IMR-90 (cell line): ENCODE results near the gene SH3RF1. TPM values are rescaled to one million over a fixed set of nuclear protein-coding genes. Genes with fewer than 3 reads are reported as not detected.

Experiments
- ATAC-seq: fragments of 200-7000 bp; cut with Tn5 transposase; 2 replicates; pipeline ENCODE4 v1.9.1; 2020; ENCODE audit warnings: low read depth, mild to moderate bottlenecking, moderate library complexity
- BruUV-seq: library from RNA; stranded (reverse); fragments of 400-500 nt; replicated peaks from 2 replicates; lab custom pipeline; 2021; lab: Mats Ljungman, UMichigan
- CTCF ChIA-PET: fragments of 300-600 bp; formaldehyde crosslinking; extraction: SDS; loops from one replicate; lab custom pipeline; 2021; ENCODE audit warnings: antibody characterized with exemption; lab: Yijun Ruan, JAX
- POLR2A ChIA-PET: fragments of 300-600 bp; sonication (Branson Sonifier 250); formaldehyde crosslinking; loops from one replicate; lab custom pipeline; 2022; ENCODE audit warnings: antibody characterized with exemption; ENCODE audit not compliant: unreplicated experiment; lab: Charles Lee
- DNase-seq: peaks from one replicate; pipeline ENCODE4 v3.0.0; 2013
- H2AFZ ChIP-seq: replicated peaks from 2 replicates; pipeline ENCODE3; 2013; ENCODE audit warnings: low read length, mild to moderate bottlenecking; ENCODE audit not compliant: poor library complexity
- H2AK5ac ChIP-seq: 2 replicates; pipeline ENCODE4 v1.6.1; 2013; ENCODE audit warnings: low read depth, low read length, inconsistent platforms
- H2AK9ac ChIP-seq: replicated peaks from 2 replicates; pipeline ENCODE3; 2013; ENCODE audit warnings: mild to moderate bottlenecking, low read depth, low read length, moderate library complexity; ENCODE audit not compliant: poor library complexity
- H2BK120ac ChIP-seq: 2 replicates; pipeline ENCODE4 v1.6.1; 2013; ENCODE audit warnings: low read depth, low read length, inconsistent platforms
- H2BK15ac ChIP-seq: 3 replicates; pipeline ENCODE4 v1.6.1; 2013; ENCODE audit warnings: low read depth, low read length, inconsistent platforms
- H2BK20ac ChIP-seq: 2 replicates; pipeline ENCODE4 v1.6.1; 2013; ENCODE audit warnings: low read depth, mild to moderate bottlenecking, inconsistent platforms, low read length, moderate library complexity
- H2BK5ac ChIP-seq: 2 replicates; pipeline ENCODE4 v1.6.1; 2013; ENCODE audit warnings: mild to moderate bottlenecking, low read depth, low read length, inconsistent platforms; ENCODE audit not compliant: poor library complexity, severe bottlenecking
- H3K14ac ChIP-seq: replicated peaks from 2 replicates; pipeline ENCODE4 v1.6.1; 2013; ENCODE audit warnings: low read depth, low read length, inconsistent platforms
- H3K18ac ChIP-seq: 2 replicates; pipeline ENCODE4 v1.6.1; 2013; ENCODE audit warnings: low read depth, low read length, control low read depth
- H3K23ac ChIP-seq: 2 replicates; pipeline ENCODE4 v1.6.1; 2013; ENCODE audit warnings: low read depth, low read length, inconsistent platforms
- H3K27ac ChIP-seq: 2 replicates; pipeline ENCODE4 v1.5.1; 2013; ENCODE audit warnings: mild to moderate bottlenecking, control low read depth, low read length; ENCODE audit not compliant: insufficient read depth
- H3K27me3 ChIP-seq: 2 replicates; pipeline ENCODE4 v1.6.1; 2013; ENCODE audit warnings: low read length; ENCODE audit not compliant: control insufficient read depth, insufficient read depth
- H3K36me3 ChIP-seq: 2 replicates; pipeline ENCODE4 v1.6.1; 2013; ENCODE audit warnings: low read length, mixed read lengths; ENCODE audit not compliant: control insufficient read depth, insufficient read depth
- H3K4ac ChIP-seq: 2 replicates; pipeline ENCODE4 v1.6.1; 2013; ENCODE audit warnings: low read depth, low read length, inconsistent platforms
- H3K4me1 ChIP-seq: 2 replicates; pipeline ENCODE4 v1.6.1; 2013; ENCODE audit warnings: low read length, mixed read lengths; ENCODE audit not compliant: control insufficient read depth, insufficient read depth
- H3K4me2 ChIP-seq: 2 replicates; pipeline ENCODE4 v1.6.1; 2013; ENCODE audit warnings: low read depth, mild to moderate bottlenecking, control low read depth, low read length, moderate library complexity
- H3K4me3 ChIP-seq: 2 replicates; pipeline ENCODE4 v1.5.1; 2013; ENCODE audit warnings: low read depth, mild to moderate bottlenecking, control low read depth, low read length, moderate library complexity; ENCODE audit not compliant: insufficient read depth
- H3K56ac ChIP-seq: 2 replicates; pipeline ENCODE4 v1.6.1; 2013; ENCODE audit warnings: low read length, inconsistent platforms; ENCODE audit not compliant: insufficient read depth; ENCODE audit errors: extremely low read depth
- H3K79me1 ChIP-seq, 2 experiments: 2 replicates each; pipeline ENCODE4 v1.6.1; 2013; ENCODE audit warnings: low read length in 2 of 2, inconsistent platforms in 1 of 2, low read depth in 1 of 2
- H3K9ac ChIP-seq: 2 replicates; pipeline ENCODE4 v1.6.1; 2013; ENCODE audit warnings: low read depth, low read length, control low read depth
- H3K9me1 ChIP-seq: 2 replicates; pipeline ENCODE4 v1.6.1; 2013; ENCODE audit warnings: low read length, inconsistent platforms; ENCODE audit not compliant: insufficient read depth
- H3K9me3 ChIP-seq: 2 replicates; pipeline ENCODE4 v1.6.1; 2013; ENCODE audit warnings: low read length; ENCODE audit not compliant: control insufficient read depth, insufficient read depth
- H4K20me1 ChIP-seq: 2 replicates; pipeline ENCODE4 v1.6.1; 2013; ENCODE audit warnings: low read length, inconsistent platforms; ENCODE audit not compliant: insufficient read depth
- H4K5ac ChIP-seq: 2 replicates; pipeline ENCODE4 v1.6.1; 2013; ENCODE audit warnings: mild to moderate bottlenecking, low read depth, low read length, control low read depth
- H4K8ac ChIP-seq, 2 experiments: 2 replicates each; pipeline ENCODE4 v1.6.1; 2013; ENCODE audit warnings: low read depth in 2 of 2, low read length in 2 of 2, control low read depth in 1 of 2, inconsistent platforms in 1 of 2
- H4K91ac ChIP-seq: 2 replicates; pipeline ENCODE4 v1.6.1; 2013; ENCODE audit warnings: low read depth, low read length, inconsistent platforms; ENCODE audit not compliant: insufficient read depth
- BHLHE40 ChIP-seq: fragments of 150-350 bp; IDR thresholded peaks from 2 replicates; pipeline ENCODE4 v1.6.1; 2016; ENCODE audit warnings: mild to moderate bottlenecking, low read depth, low read length
- MAZ ChIP-seq: IDR thresholded peaks from 2 replicates; pipeline ENCODE4 v1.6.1; 2012; ENCODE audit warnings: low read depth, mild to moderate bottlenecking, low read length, improper control_type of control experiment, moderate library complexity, borderline replicate concordance
- MXI1 ChIP-seq: IDR thresholded peaks from 2 replicates; pipeline ENCODE4 v1.6.1; 2012; ENCODE audit warnings: low read depth, mild to moderate bottlenecking, low read length, moderate library complexity, borderline replicate concordance
- NFE2L2 ChIP-seq: fragments of 150-350 bp; IDR thresholded peaks from 2 replicates; pipeline ENCODE4 v1.6.1; 2016; ENCODE audit warnings: low read depth, mild to moderate bottlenecking, low read length
- RAD21 ChIP-seq: IDR thresholded peaks from 2 replicates; pipeline ENCODE4 v1.6.1; 2012; ENCODE audit warnings: low read length, improper control_type of control experiment
- SMC3 ChIP-seq: fragments of 150-350 bp; IDR thresholded peaks from 2 replicates; pipeline ENCODE4 v1.6.1; 2016; ENCODE audit warnings: low read depth, mild to moderate bottlenecking, antibody characterized with exemption, low read length, moderate library complexity
- USF2 ChIP-seq: fragments of 150-350 bp; IDR thresholded peaks from 2 replicates; pipeline ENCODE4 v1.6.1; 2017; ENCODE audit warnings: mild to moderate bottlenecking, antibody characterized with exemption, low read length, low read depth
- WGBS, 2 experiments: methylation state at CpG; one replicate each; pipeline versions ENCODE4 v1.1.5 to v1.1.7; 2013; ENCODE audit warnings: missing lambda C conversion rate in 2 of 2; ENCODE audit not compliant: insufficient read length in 1 of 2; ENCODE audit errors: extremely low coverage in 2 of 2; 5-methylcytosine and 5-hydroxymethylcytosine counted together
- dilution Hi-C: fragments of 300-500 bp; cut with HindIII; formaldehyde crosslinking; loops from one replicate; pipeline ENCODE4 v1.14.3; 2018; ENCODE audit warnings: low sequenced_read_pairs; ENCODE audit not compliant: unreplicated experiment
- in situ Hi-C: fragments of 300-500 bp; cut with MboI; formaldehyde crosslinking; loops from 3 replicates; pipeline ENCODE4 v1.14.3; 2019; ENCODE audit warnings: low sequenced_read_pairs, inconsistent platforms, mixed read lengths
- intact Hi-C: fragments of 100-400 bp; cut with micrococcal nuclease; formaldehyde crosslinking; loops from 2 replicates; pipeline ENCODE4 v1.10.0; 2022
- polyA plus RNA-seq, 3 experiments: library from polyadenylated mRNA; depleted of rRNA; stranded (reverse); fragments of >200 nt; gene quantifications; 2 replicates each; pipeline ENCODE4 v1.2.3, GENCODE V29; 2012; ENCODE audit warnings: low replicate concordance in 1 of 3
- total RNA-seq: library from RNA; depleted of rRNA; stranded (reverse); fragments of >200 nt; gene quantifications from 2 replicates; pipeline ENCODE4 v1.2.3, GENCODE V29; 2012
- TF ChIP-seq, protein P1 (sequence below): conservative IDR thresholded peaks from 2 replicates; pipeline ENCODE4 v1.5.1; 2012; ENCODE audit warnings: mild to moderate bottlenecking, low read depth, low read length, improper control_type of control experiment

The SH3RF1 gene
- total and polyA plus RNA-seq, 2 of the 4 experiments (the other 2 are of a cell fraction), result 22.0 to 29.8 TPM

DNA sequence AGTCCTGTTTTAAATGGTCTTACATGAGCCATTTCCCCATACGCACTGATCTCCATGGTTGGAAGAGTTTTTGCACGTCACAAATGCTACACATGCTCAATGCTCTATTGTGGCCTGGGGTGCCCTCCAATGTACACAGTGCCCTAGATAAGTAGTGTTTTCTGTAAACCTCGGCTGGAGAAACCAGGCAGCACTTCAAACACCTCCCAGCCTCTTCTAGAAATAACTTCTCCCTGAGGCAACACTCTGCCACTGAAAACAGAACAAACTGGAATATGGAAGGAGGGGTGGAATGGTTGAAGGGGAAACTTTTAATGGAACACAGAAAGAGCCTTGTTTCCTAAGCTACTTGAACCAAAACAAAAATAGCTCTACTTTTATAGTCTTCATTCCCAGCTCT is 136.8 kb downstream of the SH3RF1 start:
- H3K27me3 ChIP-seq, result no peaks in the 10 kb centered on the region
- H3K4me3 ChIP-seq, result no peak overlapping the region
- no peaks in the 10 kb centered on the region for H3K4me1 ChIP-seq
- H4K5ac ChIP-seq, result no peak overlapping the region; the same call in 1 of the 2 replicates
- POLR2A ChIA-PET, result no interaction called here
- dilution Hi-C loops, result no loop called here
- H3K27ac ChIP-seq, result no peak overlapping the region
- no peaks in the 10 kb centered on the region for H4K20me1 ChIP-seq
- H3K14ac ChIP-seq, result no peak overlapping the region
- in situ Hi-C loops, result no loop called here
- H3K79me1 ChIP-seq, result peaks cover 28 to 57% of the 10 kb centered on the region in 2 experiments
- H2BK15ac ChIP-seq, result no peak overlapping the region
- no peak for DNase-seq
- H4K91ac ChIP-seq, result no peak overlapping the region
- H2AFZ ChIP-seq, result no peak overlapping the region
- H3K56ac ChIP-seq, result no peak overlapping the region
- WGBS, 2 experiments, result no CpG with 5 or more reads among the region's 3 CpGs
- TF ChIP-seq MAZ (no peak), USF2 (no peak), MXI1 (no peak), RAD21 (no peak), NFE2L2 (no peak), BHLHE40 (no peak), SMC3 (no peak)
- TF ChIP-seq, protein P1, sequence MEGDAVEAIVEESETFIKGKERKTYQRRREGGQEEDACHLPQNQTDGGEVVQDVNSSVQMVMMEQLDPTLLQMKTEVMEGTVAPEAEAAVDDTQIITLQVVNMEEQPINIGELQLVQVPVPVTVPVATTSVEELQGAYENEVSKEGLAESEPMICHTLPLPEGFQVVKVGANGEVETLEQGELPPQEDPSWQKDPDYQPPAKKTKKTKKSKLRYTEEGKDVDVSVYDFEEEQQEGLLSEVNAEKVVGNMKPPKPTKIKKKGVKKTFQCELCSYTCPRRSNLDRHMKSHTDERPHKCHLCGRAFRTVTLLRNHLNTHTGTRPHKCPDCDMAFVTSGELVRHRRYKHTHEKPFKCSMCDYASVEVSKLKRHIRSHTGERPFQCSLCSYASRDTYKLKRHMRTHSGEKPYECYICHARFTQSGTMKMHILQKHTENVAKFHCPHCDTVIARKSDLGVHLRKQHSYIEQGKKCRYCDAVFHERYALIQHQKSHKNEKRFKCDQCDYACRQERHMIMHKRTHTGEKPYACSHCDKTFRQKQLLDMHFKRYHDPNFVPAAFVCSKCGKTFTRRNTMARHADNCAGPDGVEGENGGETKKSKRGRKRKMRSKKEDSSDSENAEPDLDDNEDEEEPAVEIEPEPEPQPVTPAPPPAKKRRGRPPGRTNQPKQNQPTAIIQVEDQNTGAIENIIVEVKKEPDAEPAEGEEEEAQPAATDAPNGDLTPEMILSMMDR, result no peak
- H2AK5ac ChIP-seq, result no peak overlapping the region
- no peak overlapping the region for H2AK9ac ChIP-seq
- no peak overlapping the region for H3K23ac ChIP-seq
- BruUV-seq, result no TSS peak
- no peak overlapping the region for H3K4me2 ChIP-seq
- CTCF ChIA-PET, result interaction anchor here (0.7 kb wide), 1 partner anchor 40 kb away, joined by 3 read pairs; no protein-coding TSS in a partner anchor
- peaks cover 35% of the 10 kb centered on the region for H3K36me3 ChIP-seq
- no peak for ATAC-seq
- H2BK20ac ChIP-seq, result no peak overlapping the region
- no peak overlapping the region for H3K4ac ChIP-seq
- no peak overlapping the region for H3K9ac ChIP-seq
- no peak overlapping the region for H3K18ac ChIP-seq
- no peaks in the 10 kb centered on the region for H3K9me3 ChIP-seq
- peaks cover 3% of the 10 kb centered on the region for H3K9me1 ChIP-seq
- no peak overlapping the region for H2BK120ac ChIP-seq
- no peak overlapping the region for H4K8ac ChIP-seq
- intact Hi-C loops, result no loop called here
- no peak overlapping the region for H2BK5ac ChIP-seq
